ENCODE data around the gene KCNH2. TPM values are rescaled to one million over a fixed set of nuclear protein-coding genes. Genes with fewer than 3 reads are reported as not detected.

KCNH2 gene
- total RNA-seq, 1 donor from 2014 or later: 12.4 TPM

DNA sequence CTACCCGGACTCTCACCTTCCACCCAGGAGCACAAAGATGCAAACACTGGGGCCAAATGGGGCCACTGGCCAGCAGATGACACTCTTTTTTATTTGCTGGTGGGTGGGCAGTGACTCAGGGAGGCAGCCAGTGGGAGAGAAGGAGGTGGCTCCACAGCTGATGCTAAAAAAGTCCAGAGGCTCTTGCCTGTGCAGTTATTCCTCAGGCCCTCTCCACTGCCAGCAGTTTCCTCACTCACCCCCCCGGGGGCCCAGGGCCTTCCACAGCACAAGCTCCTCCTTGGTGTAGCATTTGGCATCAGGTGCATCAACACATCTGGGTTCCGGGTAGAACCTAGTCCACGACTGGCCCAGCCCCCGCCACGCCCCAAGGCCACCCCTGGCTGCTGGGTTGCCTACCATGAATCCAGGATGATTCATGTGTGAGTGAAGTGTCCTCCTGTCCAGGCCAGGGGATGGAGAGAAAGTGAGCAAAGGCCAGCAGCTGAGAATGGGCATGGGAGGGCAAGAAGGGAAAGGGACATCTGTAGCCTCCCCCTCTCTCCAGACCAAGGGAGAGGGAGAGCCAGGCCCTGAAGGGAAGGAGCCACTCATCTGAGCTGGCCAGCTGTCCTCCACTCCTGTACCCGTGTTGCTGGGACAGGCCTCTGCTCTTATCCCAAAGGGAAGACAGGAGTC is 1.7 kb upstream of the KCNH2 start:
- TF ChIP-seq CTCF (conservative IDR thresholded peaks at IDR 0.05): no peak
- H3K4me3 Mint-ChIP-seq: peak overlapping the region; percentile 74
- H3K27ac Mint-ChIP-seq (ENCODE audit: unreplicated experiment): peak overlapping the region; percentile 6
- peaks cover 34% of the 10 kb centered on the region for H3K4me1 Mint-ChIP-seq
- no peaks in the 10 kb centered on the region for H3K9me3 Mint-ChIP-seq
- H3K36me3 Mint-ChIP-seq (ENCODE audit: low read depth): no peaks in the 10 kb centered on the region
- no peak for DNase-seq (ENCODE audit: low read depth, low spot score)
- H3K27me3 Mint-ChIP-seq (ENCODE audit: low read depth): peaks cover 54% of the 10 kb centered on the region

- H3K9me3 Mint-ChIP-seq: no peaks in the 10 kb centered on the region
- H3K4me1 Mint-ChIP-seq: peaks cover 38% of the 10 kb centered on the region
- no peak overlapping the region for H3K27ac Mint-ChIP-seq (ENCODE audit: unreplicated experiment)
Observed at GRCh38 chr7:150977382-150978125, 567 bp downstream of the KCNH2 start.

DNA sequence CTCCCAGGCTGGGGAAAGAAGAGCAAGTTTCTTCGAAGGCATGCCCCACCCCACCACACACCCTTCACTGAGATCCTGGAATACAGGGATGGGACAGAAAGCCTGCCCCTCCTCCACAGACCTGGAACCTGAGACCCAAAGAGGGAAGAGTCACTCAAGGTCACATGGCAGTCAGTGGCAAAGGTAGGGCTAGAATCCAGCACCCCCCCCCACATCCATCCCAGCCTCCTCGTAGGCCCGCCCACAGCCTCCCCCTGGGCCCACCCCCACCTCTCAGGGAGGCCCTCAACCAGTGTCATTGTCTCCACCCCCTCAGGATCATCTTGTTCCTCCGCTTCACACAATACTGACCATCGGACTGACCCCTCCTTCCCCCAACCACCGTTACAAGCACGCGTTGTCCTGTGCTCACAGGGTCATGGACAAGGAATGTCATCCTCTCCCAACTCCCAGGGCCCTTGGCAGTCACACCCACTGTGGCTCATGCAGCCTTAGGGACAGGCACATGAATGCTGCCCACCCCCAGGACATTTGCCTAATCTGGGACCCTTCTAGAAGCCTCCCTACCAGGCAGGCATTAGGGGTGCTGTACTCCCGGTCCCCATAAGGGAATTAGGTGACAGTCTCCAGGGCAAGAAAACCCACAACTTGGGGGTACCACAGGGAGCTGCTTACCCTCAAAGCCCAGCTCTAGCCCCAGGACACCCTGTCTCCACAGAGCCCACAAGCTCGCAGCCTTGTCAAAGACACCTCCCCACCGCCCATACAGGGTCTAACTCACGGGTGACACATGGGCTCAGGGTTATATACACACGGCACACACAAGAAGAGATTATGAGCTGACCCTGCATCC is 1.4 kb downstream of the KCNH2 start:
- no peaks in the 10 kb centered on the region for H3K9me3 Mint-ChIP-seq
- H3K4me3 Mint-ChIP-seq: peak overlapping the region; percentile 93
- peaks cover 33% of the 10 kb centered on the region for H3K27me3 Mint-ChIP-seq (ENCODE audit: low read depth)
- no peaks in the 10 kb centered on the region for H3K36me3 Mint-ChIP-seq (ENCODE audit: low read depth)
- H3K27ac Mint-ChIP-seq (ENCODE audit: unreplicated experiment): no peak overlapping the region
- TF ChIP-seq CTCF (conservative IDR thresholded peaks at IDR 0.05): no peak
- DNase-seq (ENCODE audit: low read depth, low spot score): no peak
- H3K4me1 Mint-ChIP-seq: peaks cover 42% of the 10 kb centered on the region

More at GRCh38 chr7:150977382-150978125, 567 bp downstream of the KCNH2 start:
- Mint-ChIP-seq H3K27me3 (ENCODE audit: low read depth) (peaks cover 41% of the 10 kb centered on the region), H3K4me3 (peak overlapping the region; percentile 93), H3K36me3 (ENCODE audit: low read depth) (no peaks in the 10 kb centered on the region)
- DNase-seq (ENCODE audit: low read depth, low spot score): no peak
- no peak for TF ChIP-seq CTCF (conservative IDR thresholded peaks at IDR 0.05)

DNA sequence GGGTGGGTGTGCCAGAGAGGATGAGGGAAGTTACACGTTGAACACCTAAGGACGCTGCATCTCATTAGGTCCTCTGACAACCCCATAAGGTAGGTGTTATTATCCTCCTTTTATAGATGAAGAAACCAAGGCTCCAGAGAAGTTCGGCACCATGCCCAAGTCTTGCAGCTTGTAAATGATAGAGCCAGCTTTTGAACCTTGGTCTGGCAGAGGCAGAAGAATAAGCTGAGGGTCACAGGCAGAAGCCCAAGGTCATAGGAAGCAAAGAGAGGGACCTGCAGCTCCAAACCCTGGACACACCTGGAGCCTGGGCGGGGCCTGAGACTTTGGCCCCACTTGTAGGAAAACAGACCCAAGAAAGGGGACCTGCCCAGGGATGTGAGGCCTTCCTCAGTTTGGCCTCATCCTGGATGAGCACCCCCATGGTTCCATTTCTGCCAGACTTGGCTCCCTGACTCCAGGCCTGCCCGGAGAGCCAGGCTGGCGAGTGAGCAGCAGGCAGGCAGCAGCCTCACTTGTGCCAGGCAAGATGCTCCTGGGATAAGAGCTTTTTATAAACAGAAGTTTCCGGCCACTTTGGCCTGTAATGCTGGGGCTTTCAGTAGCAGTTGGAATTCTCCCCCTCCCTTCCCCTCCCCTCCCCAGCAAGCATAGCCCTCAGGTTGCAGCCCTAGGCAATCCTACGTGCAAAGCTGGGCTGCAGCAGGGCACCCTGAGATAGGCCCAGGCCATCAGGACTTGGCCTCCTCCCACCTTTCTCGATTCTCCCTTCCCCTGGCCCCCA is 2.4 kb downstream of the KCNH2 start:
- peaks cover 23% of the 10 kb centered on the region for H3K27me3 Mint-ChIP-seq (ENCODE audit: low read depth)
- no peak for TF ChIP-seq CTCF (conservative IDR thresholded peaks at IDR 0.05)
- no peak overlapping the region for H3K27ac Mint-ChIP-seq (ENCODE audit: unreplicated experiment)
- H3K9me3 Mint-ChIP-seq: no peaks in the 10 kb centered on the region
- H3K4me1 Mint-ChIP-seq: peaks cover 52% of the 10 kb centered on the region
- peak overlapping the region; percentile 93 for H3K4me3 Mint-ChIP-seq
- no peak for DNase-seq (ENCODE audit: low read depth, low spot score)
- H3K36me3 Mint-ChIP-seq (ENCODE audit: low read depth): no peaks in the 10 kb centered on the region

Measured in neural crest cell (in vitro differentiated cells).